NCI-H2107 treated with DMSO at 0.1 percent for 48 hours (cell line): ENCODE measurements around the gene KIF5B.
A peak's percentile ranks its signal among the peaks of the same experiment; 100 is the strongest.

ENCODE experiments used
- DNase-seq: peaks from one replicate; lab custom pipeline; 2025; ENCODE audit not compliant: unreplicated experiment; lab: John Stamatoyannopoulos, UW

The KIF5B gene

DNA sequence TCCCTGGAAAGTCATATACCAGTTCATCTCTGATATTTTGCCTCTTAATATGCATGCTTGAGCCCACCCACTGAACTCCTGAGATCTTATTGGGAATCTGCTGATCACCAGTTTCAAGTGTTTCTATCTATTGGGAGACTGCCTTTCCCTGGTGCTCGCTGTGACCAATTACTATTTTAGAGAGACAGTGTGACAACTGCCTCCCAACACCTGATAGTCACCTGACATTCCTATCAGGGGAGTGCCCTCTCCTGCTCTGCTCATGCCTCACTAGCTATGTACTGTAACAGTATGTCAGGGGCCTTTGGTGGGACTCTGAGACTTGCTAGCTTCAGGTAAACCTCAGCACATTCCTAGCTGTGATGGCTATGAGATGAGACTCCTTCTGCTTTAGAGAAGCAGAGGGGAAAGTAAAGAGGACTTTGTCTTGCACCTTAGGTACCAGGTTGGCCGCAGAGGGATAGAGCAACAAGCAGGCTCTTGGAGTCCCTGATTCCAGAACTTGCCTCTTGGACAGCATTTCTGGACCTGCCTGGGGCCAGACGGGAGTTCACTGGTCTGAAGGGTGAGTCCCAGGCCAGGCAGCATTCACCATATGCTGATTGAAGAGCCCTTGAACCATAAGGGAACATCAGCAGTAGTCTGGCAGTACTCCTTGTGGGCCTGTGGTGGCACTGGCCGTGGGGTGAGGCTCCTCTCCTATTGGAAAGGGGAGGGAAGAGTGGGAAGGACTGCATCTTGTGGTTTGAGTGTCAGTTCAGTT is 93.2 kb downstream of the KIF5B start:
- DNase-seq: no peak

DNA sequence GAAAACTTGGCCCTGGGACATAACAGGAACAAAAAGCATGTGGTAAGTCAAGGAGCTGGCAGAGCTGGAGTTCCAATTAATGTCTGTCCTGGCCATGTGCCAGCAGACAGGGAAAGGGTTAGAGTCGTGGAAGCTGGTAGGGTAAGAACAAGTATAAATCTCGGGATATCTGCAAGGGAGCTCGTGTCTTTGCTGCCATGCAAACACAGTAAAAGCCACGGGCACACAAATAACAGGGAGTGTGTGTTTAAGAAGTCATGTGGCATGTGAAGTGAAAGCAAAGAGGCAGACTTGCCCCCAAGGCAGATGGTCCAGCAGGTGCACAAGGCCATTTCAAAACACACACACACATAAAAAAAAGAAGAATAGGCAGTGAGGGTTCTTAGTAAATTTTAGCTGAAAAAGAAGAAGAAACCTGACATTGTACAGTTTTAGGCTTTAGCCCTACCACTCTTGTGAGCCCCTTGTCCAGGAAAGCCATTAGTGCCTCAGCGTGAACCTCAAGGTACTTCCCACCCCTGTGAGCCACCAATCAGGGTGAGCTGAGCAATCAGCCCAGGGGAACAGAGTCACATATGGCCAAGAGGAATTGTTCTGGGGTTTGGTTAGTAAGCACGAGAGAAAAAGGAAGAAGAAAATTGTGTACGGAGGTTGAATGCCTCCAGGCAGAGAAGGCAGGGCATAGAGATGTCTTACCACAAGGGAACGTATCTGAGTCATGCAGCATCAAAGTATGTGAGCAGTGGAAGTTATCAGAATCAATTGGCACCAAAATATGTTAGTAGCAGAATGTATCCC is 94.7 kb downstream of the KIF5B start:
- DNase-seq: peak; percentile 63

DNA sequence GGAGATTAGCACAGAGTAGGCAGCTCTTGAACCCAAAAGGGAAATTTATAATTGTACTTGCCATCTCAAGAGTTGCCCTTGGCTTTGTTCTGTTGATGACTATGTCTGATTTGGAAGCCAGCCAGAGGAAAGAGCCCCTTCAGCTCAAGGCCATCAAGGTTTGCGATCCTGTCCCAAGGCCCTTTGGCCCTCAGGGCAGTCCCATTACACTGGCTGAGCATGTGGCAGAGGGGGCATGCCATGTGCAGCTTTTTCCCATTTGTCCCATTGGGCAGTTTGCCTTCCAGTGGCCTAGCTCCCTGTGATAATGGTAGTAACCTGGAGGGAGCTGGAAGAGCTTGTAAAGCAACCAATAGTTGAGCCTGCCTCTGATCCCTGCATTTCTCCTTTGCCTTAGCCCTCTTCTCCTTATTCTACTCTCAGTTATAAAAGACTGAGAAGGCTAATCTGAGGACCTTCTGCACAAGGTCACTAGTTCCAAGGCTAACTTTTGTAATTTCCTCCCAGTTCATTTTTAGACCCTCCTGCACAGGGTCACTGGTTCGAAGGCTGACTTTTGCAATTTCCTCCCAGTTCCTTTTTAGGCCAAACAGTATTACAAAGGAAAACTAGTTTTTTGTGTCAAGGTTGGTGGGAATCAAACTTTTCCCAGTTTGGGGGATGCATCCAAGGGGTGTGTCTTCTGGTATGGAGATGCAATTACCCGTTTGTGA is 96.6 kb downstream of the KIF5B start:
- no peak for DNase-seq
